MCF 10A (cell line): Measurements from ENCODE around the gene MRPS12. TPM values are rescaled to one million over a fixed set of nuclear protein-coding genes. Genes with fewer than 3 reads are reported as not detected.

ENCODE experiments used
- BruUV-seq: library from RNA; stranded (reverse); fragments of 400-500 nt; replicated peaks from 2 replicates; lab custom pipeline; 2021; lab: Mats Ljungman, UMichigan
- CTCF ChIA-PET: fragments of 300-600 bp; sonication (Branson Sonifier 250); formaldehyde crosslinking; extraction: SDS; loops from one replicate; lab custom pipeline; 2021; ENCODE audit warnings: antibody characterized with exemption, inconsistent platforms; lab: Yijun Ruan, JAX
- POLR2A ChIA-PET: fragments of 300-600, 350-650 bp; sonication (Branson Sonifier 250); formaldehyde crosslinking; extraction: SDS; loops from one replicate; lab custom pipeline; 2020; ENCODE audit warnings: antibody characterized with exemption, inconsistent platforms; lab: Yijun Ruan, JAX
- DNase-seq: peaks from one replicate; pipeline ENCODE4 v3.0.0-alpha.2; 2018; ENCODE audit not compliant: unreplicated experiment
- H3K27ac Mint-ChIP-seq: one replicate; pipeline ENCODE4 v1.8.0; 2022; ENCODE audit warnings: mild to moderate bottlenecking, low read depth, mixed read lengths; ENCODE audit not compliant: unreplicated experiment
- H3K27me3 Mint-ChIP-seq: one replicate; pipeline ENCODE4 v1.8.0; 2022; ENCODE audit warnings: mixed read lengths; ENCODE audit not compliant: insufficient read depth, unreplicated experiment
- H3K36me3 Mint-ChIP-seq: one replicate; pipeline ENCODE4 v1.8.0; 2022; ENCODE audit warnings: mild to moderate bottlenecking, moderate library complexity, mixed read lengths; ENCODE audit not compliant: insufficient read depth, unreplicated experiment
- H3K4me1 Mint-ChIP-seq: one replicate; pipeline ENCODE4 v1.8.0; 2022; ENCODE audit warnings: mixed read lengths; ENCODE audit not compliant: insufficient read depth, unreplicated experiment
- H3K4me3 Mint-ChIP-seq: one replicate; pipeline ENCODE4 v1.8.0; 2022; ENCODE audit warnings: mild to moderate bottlenecking, moderate library complexity, mixed read lengths; ENCODE audit not compliant: unreplicated experiment
- H3K9me3 Mint-ChIP-seq: one replicate; pipeline ENCODE4 v1.8.0; 2022; ENCODE audit warnings: mixed read lengths; ENCODE audit not compliant: unreplicated experiment
- CTCF ChIP-seq: fragments of 200-600 bp; IDR thresholded peaks from one replicate; pipeline ENCODE4 v1.8.0; 2022; ENCODE audit warnings: antibody characterized with exemption, mild to moderate bottlenecking; ENCODE audit not compliant: unreplicated experiment
- intact Hi-C: fragments of 100-400 bp; cut with micrococcal nuclease; formaldehyde crosslinking; loops from 2 replicates; pipeline ENCODE4 v1.14.1; 2022
- total RNA-seq: library from RNA; stranded (reverse); gene quantifications from 2 replicates; pipeline ENCODE4 v1.2.3, GENCODE V29; 2022

MRPS12 gene
- total RNA-seq, 1 experiment from 2014 or later = 53.3 TPM

- no TSS peak for BruUV-seq
- H3K4me1 Mint-ChIP-seq = no peaks in the 10 kb centered on the region
- H3K36me3 Mint-ChIP-seq = no peaks in the 10 kb centered on the region
- intact Hi-C loops = no loop called here
- H3K27me3 Mint-ChIP-seq = no peaks in the 10 kb centered on the region
- no peak for DNase-seq
- H3K27ac Mint-ChIP-seq = no peak overlapping the region
- TF ChIP-seq CTCF = no peak
- no peak overlapping the region for H3K4me3 Mint-ChIP-seq
- POLR2A ChIA-PET = interaction anchor here (0.6 to 0.9 kb wide), 2 partner anchors 14 to 428 kb away, joined by 3 read pairs; partner anchors contain the start of genes NFKBIB and SAMD4B
- CTCF ChIA-PET = interaction anchor here (0.9 to 1.5 kb wide), 3 partner anchors 16 to 61 kb away, joined by 4 to 6 read pairs (median 5); partner anchors contain the start of genes MRPS12 and SARS2
- H3K9me3 Mint-ChIP-seq = no peaks in the 10 kb centered on the region
Measured at GRCh38 chr19:38913958-38914357, 16.8 kb upstream of the MRPS12 start.

- no peak for DNase-seq
- CTCF ChIA-PET = interaction anchor here (0.6 kb wide), 2 partner anchors 477 to 1062 kb away, joined by 4 to 6 read pairs; no protein-coding TSS in a partner anchor
- POLR2A ChIA-PET = no interaction called here
- Mint-ChIP-seq H3K9me3 (no peaks in the 10 kb centered on the region), H3K36me3 (no peaks in the 10 kb centered on the region), H3K4me1 (no peaks in the 10 kb centered on the region), H3K27ac (no peak overlapping the region), H3K4me3 (no peak overlapping the region), H3K27me3 (no peaks in the 10 kb centered on the region)
- no TSS peak for BruUV-seq
- TF ChIP-seq CTCF = no peak
- intact Hi-C loops = no loop called here
Measured at GRCh38 chr19:38915329-38916321, 15.1 kb upstream of the MRPS12 start.

- no peak for DNase-seq
- ChIA-PET CTCF (interaction anchor here (0.8 to 3.7 kb wide), 3 partner anchors 10 to 85 kb away, joined by 3 to 16 read pairs (median 3); partner anchors contain the start of genes MRPS12 and SARS2), POLR2A (interaction anchor here (1.3 kb wide), 1 partner anchor 9 kb away, joined by 3 read pairs; no protein-coding TSS in a partner anchor)
- TF ChIP-seq CTCF = no peak
- no TSS peak for BruUV-seq
- Mint-ChIP-seq H3K9me3 (no peaks in the 10 kb centered on the region), H3K27ac (no peak overlapping the region), H3K27me3 (no peaks in the 10 kb centered on the region), H3K4me3 (no peak overlapping the region), H3K4me1 (no peaks in the 10 kb centered on the region), H3K36me3 (peaks cover 6% of the 10 kb centered on the region)
- intact Hi-C loops = no loop called here
Measured at GRCh38 chr19:38917516-38917915, 13.2 kb upstream of the MRPS12 start.
